Measurements from ENCODE around the gene TCP11.

DNA sequence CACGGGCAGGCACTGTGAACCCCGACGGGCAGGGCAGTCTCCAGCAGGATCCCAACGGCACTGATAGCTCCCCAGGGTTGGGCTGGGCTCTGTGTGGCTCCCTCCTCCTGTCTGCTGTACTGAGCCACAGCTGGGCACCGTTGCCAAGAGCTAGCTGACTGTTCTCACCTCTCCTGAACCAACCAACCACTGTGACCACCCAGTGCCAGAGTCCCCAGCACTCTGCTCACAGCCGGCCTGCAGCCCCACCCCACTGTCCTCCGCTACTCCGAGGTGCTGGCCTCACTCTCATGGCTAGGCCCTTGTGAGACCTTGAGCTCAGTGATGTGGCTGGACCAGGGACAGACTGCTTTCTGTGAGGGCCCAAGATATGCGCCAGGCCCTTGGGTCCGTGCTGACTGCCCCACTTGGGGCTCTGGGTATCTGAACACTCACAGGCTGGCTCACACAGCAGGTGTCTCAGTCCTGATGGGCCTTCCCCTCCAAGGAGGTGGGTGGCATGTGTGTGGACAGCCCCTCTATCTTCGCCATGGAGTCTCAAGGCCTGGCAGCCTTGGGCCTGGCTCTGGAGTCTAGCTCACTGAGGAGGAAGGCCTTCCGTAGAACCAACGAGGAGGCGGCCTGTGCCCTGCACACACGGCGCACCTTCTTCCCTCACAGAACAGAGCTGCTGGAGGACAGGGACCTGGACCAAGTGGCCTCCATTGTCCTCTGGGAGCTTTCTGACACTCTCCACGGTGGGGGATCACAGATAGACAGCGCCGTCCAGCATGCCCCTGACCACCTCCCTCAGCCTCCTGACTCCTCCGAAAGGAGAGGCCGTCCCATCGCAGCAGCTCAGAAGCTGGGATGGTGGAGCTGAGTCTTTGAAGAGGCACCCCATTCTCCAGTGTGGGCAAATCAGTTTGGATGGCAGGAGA lies 53.5 kb downstream of the TCP11 start:
- no peak for TF ChIP-seq POLR2A (IDR thresholded peaks at IDR 0.05)
- TF ChIP-seq, protein P1, sequence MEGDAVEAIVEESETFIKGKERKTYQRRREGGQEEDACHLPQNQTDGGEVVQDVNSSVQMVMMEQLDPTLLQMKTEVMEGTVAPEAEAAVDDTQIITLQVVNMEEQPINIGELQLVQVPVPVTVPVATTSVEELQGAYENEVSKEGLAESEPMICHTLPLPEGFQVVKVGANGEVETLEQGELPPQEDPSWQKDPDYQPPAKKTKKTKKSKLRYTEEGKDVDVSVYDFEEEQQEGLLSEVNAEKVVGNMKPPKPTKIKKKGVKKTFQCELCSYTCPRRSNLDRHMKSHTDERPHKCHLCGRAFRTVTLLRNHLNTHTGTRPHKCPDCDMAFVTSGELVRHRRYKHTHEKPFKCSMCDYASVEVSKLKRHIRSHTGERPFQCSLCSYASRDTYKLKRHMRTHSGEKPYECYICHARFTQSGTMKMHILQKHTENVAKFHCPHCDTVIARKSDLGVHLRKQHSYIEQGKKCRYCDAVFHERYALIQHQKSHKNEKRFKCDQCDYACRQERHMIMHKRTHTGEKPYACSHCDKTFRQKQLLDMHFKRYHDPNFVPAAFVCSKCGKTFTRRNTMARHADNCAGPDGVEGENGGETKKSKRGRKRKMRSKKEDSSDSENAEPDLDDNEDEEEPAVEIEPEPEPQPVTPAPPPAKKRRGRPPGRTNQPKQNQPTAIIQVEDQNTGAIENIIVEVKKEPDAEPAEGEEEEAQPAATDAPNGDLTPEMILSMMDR (IDR thresholded peaks at IDR 0.05): no peak

Data from right lobe of liver (tissue), 4 donors.